Skin epidermis (tissue), 12 donors: ENCODE measurements around the gene CADM2.
"Not testable (repeated sequence)": the region's sequence is repeated elsewhere in the genome, so short reads cannot be mapped to it uniquely, and the experiment has no call there.

ENCODE experiments used
- H3K27ac ChIP-seq, 21 experiments: fragments of 200-600 bp; sonication (generic) in 11 of 21; one replicate each; pipeline ENCODE4 v1.5.0; 2020; ENCODE audit warnings: mild to moderate bottlenecking in 3 of 21, inconsistent platforms in 2 of 21, moderate library complexity in 2 of 21
- H3K4me3 ChIP-seq, 7 experiments: fragments of 200-600 bp; sonication (generic) in 2 of 7; one replicate each; pipeline ENCODE4 v1.5.0; 2020; ENCODE audit warnings: inconsistent platforms in 2 of 7, mild to moderate bottlenecking in 2 of 7, moderate library complexity in 1 of 7

CADM2 gene

GRCh38 chr3:85989581-85989980 lies 1030.8 kb downstream of the CADM2 start:
- not testable (repeated sequence) for H3K4me3 ChIP-seq

GRCh38 chr3:86029590-86029989 lies 1070.8 kb downstream of the CADM2 start:
- no peak overlapping the region for H3K4me3 ChIP-seq
- no peak overlapping the region for H3K27ac ChIP-seq

More at GRCh38 chr3:85989581-85989980, 1030.8 kb downstream of the CADM2 start:
- not testable (repeated sequence) for H3K27ac ChIP-seq

DNA sequence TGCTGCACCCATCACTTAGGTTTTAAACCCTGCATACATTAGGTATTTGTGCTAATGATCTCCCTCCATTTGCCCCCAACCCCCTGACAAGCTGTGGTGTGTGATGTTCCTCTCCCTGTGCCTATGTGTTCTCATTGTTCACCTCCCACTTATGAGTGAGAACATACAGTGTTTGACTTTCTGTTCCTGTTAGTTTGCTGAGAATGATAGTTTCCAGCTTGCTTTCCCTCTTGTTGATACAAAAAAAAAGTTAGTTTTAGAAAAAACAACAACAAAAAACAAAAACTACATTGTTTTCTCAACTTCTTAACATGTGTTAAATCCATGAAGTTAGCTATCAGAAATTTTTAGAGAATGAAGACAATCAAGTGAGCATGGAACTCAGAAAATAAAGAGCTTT lies 1079.1 kb downstream of the CADM2 start:
- no peak overlapping the region for H3K27ac ChIP-seq
- no peak overlapping the region for H3K4me3 ChIP-seq

GRCh38 chr3:86046436-86047136 lies 1087.8 kb downstream of the CADM2 start:
- no peak overlapping the region for H3K27ac ChIP-seq

GRCh38 chr3:86047161-86047560 lies 1088.4 kb downstream of the CADM2 start:
- Histone ChIP-seq H3K4me3 (no peak overlapping the region), H3K27ac (no peak overlapping the region)

More at GRCh38 chr3:86046436-86047136, 1087.8 kb downstream of the CADM2 start:
- no peak overlapping the region for H3K4me3 ChIP-seq

DNA sequence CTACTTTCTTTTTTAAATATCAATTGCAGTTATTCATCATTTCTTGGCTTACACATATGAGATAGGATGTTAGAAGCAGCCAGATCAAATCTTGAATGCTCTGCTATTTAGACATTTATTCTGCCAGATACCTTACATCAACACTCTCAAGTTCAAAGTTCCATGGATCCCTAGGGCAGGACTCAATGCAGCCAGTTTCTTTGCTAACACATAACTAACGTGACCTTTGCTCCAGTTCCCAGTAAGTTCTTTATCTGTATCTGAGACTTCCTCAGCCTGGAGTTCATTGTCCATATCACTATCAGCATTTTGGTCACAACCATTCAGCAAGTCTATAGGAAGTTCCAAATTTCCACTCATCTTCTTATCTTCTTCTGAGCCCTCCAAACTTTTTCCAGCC lies 1092.3 kb downstream of the CADM2 start:
- Histone ChIP-seq H3K4me3 (no peak overlapping the region), H3K27ac (no peak overlapping the region)

DNA sequence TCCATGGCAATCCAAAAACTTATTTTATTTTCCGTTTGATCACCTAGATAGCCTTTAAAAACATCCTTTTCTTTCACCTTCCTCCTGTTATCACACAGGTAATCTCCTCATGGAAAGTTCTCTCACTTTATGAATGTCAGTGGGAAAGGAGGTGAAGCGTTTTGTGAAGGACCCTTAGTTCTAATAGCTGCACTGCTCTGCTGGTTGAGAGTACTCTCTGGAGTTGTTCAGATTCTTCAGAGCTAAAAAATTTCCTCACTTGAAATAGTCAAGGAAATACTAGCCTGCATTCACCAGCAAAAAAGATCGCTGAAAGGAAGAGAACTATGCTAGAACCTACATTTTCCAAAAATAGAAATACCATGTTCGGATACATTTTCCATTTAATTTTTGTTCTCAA lies 1097.2 kb downstream of the CADM2 start:
- Histone ChIP-seq H3K4me3 (no peak overlapping the region), H3K27ac (no peak overlapping the region)

DNA sequence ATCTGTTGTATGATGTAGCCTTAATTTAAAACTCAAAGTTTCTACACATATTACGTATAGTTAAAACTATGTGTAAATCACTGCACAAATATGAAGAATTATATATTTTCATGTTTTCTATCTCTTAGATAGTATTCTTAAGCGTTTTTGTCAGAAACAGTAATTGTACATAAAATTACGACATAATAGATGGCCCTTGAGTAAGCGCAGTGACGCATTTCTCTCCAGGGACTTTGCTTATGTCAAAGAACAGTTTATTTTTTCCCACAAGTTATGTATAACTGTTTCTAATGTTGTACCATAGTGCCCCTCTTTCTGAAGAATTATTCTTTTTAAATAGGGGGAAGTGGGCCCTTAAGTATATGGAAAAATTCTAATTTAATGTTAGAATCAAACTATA lies 1098.2 kb downstream of the CADM2 start:
- Histone ChIP-seq H3K4me3 (no peak overlapping the region), H3K27ac (no peak overlapping the region)

DNA sequence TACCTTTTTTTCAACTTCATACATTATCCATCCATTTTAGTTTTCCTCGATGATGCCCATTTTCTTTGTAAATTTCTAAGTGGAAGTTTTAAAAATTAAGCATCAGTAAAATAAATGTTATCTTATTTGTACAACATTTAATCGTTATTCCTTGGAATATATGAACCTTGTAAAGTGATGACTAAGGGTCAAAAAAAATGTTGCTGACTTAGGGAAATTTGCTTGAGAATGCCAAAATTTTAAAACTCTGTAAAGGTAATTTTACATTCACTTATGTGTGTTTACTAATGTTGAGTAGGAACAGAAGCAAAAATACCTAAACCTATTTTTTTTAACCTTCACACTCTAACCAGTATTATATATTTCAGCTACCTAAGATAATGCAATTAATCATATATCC lies 1115.0 kb downstream of the CADM2 start:
- H3K4me3 ChIP-seq: no peak overlapping the region
- no peak overlapping the region for H3K27ac ChIP-seq

- Histone ChIP-seq H3K4me3 (no peak overlapping the region), H3K27ac (no peak overlapping the region)
Observed at GRCh38 chr3:86087160-86087871, 1128.5 kb downstream of the CADM2 start.

DNA sequence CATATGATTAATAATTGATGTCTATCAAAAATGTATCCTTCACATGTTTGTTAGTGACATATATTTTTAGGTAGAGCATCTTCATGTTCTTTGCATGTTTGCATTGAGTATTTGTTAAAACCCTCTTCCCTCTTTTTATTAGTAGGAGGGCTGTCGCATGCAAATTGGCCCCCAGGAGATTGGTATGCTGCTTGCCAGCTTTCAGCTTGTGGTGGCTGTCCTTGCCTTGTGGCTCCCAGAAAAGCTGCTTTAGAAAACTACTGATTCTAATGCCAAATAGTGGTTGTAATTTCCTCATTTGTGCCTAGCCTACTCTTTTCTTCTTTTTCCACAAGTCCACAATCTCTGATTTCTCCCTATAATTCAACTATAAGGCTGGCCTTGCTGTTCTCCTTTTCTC lies 1145.4 kb downstream of the CADM2 start:
- no peak overlapping the region for H3K4me3 ChIP-seq
- no peak overlapping the region for H3K27ac ChIP-seq

DNA sequence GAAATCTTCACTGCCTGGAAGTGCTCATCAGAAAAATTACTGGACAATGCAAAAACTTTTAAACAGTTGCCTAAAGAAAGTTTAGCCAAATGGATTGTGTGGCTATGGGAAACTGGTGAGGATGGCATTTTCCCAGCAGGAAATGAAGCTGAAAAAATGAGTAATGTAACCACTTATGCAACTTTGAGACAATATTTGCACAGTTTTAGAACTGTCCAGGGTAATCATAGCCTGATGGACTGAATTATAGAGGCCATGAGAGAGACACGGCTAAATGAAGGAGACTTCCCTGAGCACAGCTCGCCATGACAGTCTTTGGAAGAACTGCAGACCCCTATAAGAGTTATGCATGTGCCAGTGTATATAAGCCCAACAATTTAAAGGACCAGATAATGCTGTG lies 1150.6 kb downstream of the CADM2 start:
- Histone ChIP-seq H3K27ac (no peak overlapping the region), H3K4me3 (no peak overlapping the region)
